Fibroblast of mammary gland (primary cell): Measurements from ENCODE around the gene TRPM3.

Source experiments
- DNase-seq: peaks from one replicate; pipeline ENCODE4 v3.0.0-alpha.2; 2010; ENCODE audit warnings: low read depth
- H3K4me3 ChIP-seq: 2 replicates; pipeline ENCODE4 v1.5.1; 2011; ENCODE audit warnings: low read depth, mild to moderate bottlenecking, low read length, moderate library complexity; ENCODE audit not compliant: control insufficient read depth
- TF ChIP-seq, protein P1 (sequence below): conservative IDR thresholded peaks from 2 replicates; pipeline ENCODE4 v1.5.1; 2011; ENCODE audit warnings: low read depth, low read length, inconsistent platforms; ENCODE audit not compliant: control insufficient read depth, insufficient read depth

TRPM3 gene

DNA sequence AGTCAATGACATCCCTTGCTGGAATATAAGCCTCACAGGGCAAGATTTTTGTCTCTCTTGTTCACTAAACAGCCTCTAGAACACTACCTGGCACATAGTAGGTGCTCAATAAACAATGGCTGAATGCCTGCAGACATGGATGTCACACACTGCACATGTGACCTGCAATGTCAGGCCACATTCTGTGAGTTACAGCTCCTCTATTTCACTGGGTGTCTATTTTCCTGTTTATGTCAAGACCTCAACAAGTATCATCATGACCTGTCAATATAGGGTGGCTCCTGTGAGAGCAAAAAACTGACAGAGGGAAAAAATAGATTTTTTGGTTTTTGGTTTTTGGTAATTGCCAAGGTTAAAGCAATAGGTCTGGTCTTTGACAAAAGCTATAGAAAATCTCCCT, 562.3 kb downstream of the TRPM3 start:
- no peak overlapping the region for H3K4me3 ChIP-seq
- DNase-seq = no peak
- TF ChIP-seq, protein P1, sequence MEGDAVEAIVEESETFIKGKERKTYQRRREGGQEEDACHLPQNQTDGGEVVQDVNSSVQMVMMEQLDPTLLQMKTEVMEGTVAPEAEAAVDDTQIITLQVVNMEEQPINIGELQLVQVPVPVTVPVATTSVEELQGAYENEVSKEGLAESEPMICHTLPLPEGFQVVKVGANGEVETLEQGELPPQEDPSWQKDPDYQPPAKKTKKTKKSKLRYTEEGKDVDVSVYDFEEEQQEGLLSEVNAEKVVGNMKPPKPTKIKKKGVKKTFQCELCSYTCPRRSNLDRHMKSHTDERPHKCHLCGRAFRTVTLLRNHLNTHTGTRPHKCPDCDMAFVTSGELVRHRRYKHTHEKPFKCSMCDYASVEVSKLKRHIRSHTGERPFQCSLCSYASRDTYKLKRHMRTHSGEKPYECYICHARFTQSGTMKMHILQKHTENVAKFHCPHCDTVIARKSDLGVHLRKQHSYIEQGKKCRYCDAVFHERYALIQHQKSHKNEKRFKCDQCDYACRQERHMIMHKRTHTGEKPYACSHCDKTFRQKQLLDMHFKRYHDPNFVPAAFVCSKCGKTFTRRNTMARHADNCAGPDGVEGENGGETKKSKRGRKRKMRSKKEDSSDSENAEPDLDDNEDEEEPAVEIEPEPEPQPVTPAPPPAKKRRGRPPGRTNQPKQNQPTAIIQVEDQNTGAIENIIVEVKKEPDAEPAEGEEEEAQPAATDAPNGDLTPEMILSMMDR = no peak

DNA sequence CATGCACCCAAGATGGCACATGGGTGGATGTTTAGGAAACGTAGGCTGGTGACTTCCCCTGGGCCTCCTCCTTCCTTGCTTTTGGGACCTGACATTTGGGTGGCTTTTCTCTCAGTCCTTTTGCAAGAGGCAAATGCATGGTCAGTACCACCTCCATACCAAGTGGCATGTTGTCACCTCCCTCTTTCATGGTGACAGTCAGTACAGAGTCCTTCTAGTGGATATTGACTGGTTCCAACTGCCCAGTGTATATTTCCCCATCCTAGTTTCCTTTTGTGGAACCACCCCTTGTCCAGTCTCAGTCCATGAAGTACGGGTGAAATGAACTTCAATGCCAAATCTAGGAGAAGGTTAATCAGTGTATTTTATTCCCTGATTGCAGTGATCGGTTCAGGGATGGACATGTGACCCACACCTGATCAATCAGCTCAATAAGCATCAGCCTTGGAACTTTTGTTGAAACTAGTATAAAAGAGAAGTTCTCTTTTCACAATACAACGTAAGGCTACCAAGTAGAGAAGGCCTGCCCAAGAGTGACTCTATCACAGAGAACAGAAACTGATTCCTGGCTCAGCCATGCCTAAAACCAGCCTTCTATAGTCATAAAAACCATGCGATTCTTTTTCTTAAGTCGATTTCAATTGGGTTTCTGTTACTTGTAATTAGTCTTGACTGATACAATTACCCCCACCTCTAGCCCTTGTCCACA, 563.6 kb downstream of the TRPM3 start:
- TF ChIP-seq, protein P1 = no peak
- no peak overlapping the region for H3K4me3 ChIP-seq
- DNase-seq = no peak

DNA sequence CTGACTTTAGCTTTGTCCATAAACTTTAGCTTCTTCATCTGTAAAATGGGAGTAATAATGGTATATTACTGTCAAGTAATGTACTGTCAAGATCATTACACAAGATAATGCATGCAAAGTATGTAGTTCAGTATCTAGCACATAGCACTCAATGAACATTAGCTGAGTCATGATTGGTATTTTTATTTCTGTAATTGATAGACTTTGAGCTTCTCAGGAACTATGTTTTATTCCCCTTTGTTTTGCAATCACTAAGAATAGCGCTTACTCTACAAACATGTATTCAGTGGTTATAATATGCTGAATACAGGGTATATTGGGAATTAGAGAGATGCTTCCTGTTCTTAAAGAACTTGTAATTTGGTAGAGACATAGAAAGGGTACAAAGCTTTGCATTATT, 564.6 kb downstream of the TRPM3 start:
- TF ChIP-seq, protein P1 = no peak
- H3K4me3 ChIP-seq = no peak overlapping the region
- DNase-seq = peak; percentile 33

DNA sequence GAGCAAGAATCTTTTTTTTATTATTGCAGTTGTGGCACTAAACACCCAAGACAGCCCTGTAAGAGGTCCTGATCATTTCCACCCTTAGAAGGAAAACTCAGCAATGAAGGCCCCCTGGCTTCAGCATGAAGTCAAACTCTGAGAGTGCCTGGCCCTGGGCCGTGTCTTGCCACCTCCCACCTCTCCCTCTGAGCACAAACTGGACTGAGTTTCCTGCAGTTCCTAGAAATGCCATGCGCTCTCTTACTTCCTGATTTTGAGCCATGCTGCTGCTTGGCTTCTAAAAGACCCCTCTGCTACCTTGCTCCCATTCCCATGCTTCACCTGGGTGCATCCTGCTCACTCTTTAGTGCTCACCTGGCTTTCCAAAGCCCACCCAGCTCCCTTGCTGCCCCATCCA, 566.5 kb downstream of the TRPM3 start:
- TF ChIP-seq, protein P1 = no peak
- DNase-seq = no peak
- H3K4me3 ChIP-seq = no peak overlapping the region

DNA sequence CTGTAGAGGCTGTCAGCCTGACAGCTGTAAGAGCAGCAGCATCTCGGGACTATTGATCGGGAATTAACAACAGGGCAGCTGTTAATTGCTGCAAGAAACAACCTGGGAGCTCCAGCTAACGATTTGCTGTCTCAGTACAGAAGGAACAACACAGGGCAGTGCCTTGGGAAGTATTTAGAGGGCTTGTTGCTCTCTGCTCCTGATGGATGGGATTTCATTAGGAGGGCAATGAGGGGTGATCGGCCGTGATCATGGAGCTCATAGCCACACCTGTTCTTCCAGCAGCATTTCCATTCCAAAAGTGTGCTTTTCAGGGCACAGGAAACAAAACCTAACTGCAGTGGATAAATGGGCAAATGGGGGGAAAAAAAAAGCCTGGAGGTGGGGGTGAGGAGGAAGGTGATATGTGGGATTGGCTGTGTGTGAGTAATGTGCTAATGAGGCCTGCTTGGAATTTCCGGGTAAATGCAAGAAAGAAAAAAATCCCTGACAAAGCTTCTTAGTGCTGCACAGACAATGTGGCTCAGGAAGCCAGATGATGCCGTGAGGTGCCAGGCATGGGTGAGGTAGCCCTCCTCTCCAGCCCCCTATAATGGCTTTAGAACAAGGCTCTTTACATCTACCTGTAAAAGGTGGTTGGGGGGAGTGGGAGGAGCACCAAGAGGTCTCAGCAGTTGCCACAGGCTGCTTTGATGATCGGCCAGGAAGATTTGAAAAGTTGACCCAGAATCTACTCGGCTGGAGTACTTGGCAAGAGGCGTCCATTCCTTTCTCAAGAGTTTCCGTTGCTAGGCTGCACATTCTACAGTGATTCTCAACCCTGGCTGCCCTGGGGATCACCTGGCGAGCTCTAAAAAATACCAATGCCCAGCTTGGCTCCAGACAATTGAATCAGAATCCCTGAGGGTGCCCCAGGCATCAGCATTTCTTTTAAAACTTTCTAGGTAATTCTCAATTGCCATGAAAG, 567.4 kb downstream of the TRPM3 start:
- peak; percentile 37 for DNase-seq
- TF ChIP-seq, protein P1 = no peak
- H3K4me3 ChIP-seq = no peak overlapping the region

DNA sequence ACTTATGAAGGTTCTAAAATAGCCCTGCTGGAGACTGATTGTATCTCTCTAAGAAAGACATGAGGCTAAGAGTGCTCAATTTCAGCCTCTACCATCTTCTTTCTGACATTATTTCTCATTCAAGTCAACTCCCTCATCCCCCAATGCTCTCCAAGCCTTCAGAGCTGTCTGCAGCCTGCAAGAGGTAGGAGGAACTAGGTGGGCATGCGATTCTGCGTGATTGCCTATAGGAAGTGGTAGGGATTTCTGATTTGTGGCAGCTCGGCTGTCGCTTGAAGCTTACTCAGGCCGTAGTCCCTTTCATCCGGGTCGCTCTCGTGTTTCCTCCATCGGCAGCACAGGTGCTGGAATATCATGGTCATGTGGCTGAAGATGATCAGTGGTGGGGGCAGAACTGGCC, 568.9 kb downstream of the TRPM3 start:
- no peak overlapping the region for H3K4me3 ChIP-seq
- DNase-seq = no peak
- TF ChIP-seq, protein P1 = no peak
